Activated T-helper 17 cell treated with anti-CD3 and anti-CD28 coated beads, Interleukin-2, amount 50 U/mL, for 72 hours (primary cell): Measurements from ENCODE around the gene UROD. TPM values are rescaled to one million over a fixed set of nuclear protein-coding genes. Genes with fewer than 3 reads are reported as not detected.

Experiments
- ATAC-seq: fragments of 150-1000 bp; cut with Tn5 transposase; replicated peaks from 2 replicates; pipeline ENCODE4 v1.10.0; 2021; ENCODE audit warnings: mild to moderate bottlenecking, moderate library complexity
- H3K27ac Mint-ChIP-seq: one replicate; pipeline ENCODE4 v1.8.0; 2022; ENCODE audit warnings: mixed read lengths
- H3K27me3 Mint-ChIP-seq: one replicate; pipeline ENCODE4 v1.8.0; 2022; ENCODE audit warnings: mixed read lengths
- H3K36me3 Mint-ChIP-seq: one replicate; pipeline ENCODE4 v1.8.0; 2022; ENCODE audit warnings: low read depth, mild to moderate bottlenecking, mixed read lengths
- H3K4me1 Mint-ChIP-seq: one replicate; pipeline ENCODE4 v1.8.0; 2022; ENCODE audit warnings: mixed read lengths
- H3K4me3 Mint-ChIP-seq: one replicate; pipeline ENCODE4 v1.8.0; 2022; ENCODE audit warnings: mild to moderate bottlenecking, mixed read lengths
- H3K9me3 Mint-ChIP-seq: one replicate; pipeline ENCODE4 v1.8.0; 2022; ENCODE audit warnings: mixed read lengths
- total RNA-seq, 2 donors: library from RNA; stranded (reverse); gene quantifications; one replicate each; pipeline ENCODE4 v1.2.3, GENCODE V29; 2022

Gene UROD
- total RNA-seq, 2 donors from 2014 or later: 81.7 to 134 TPM

GRCh38 chr1:45002650-45003645 lies 9.1 kb upstream of the UROD start:
- no peak for ATAC-seq
- Mint-ChIP-seq H3K27ac (peak overlapping the region; percentile 25), H3K4me3 (no peak overlapping the region), H3K9me3 (no peaks in the 10 kb centered on the region), H3K36me3 (peaks cover 59% of the 10 kb centered on the region), H3K27me3 (no peaks in the 10 kb centered on the region), H3K4me1 (peaks cover 9% of the 10 kb centered on the region)

GRCh38 chr1:45003741-45004140 lies 8.3 kb upstream of the UROD start:
- H3K36me3 Mint-ChIP-seq: peaks cover 67% of the 10 kb centered on the region
- no peak overlapping the region for H3K27ac Mint-ChIP-seq
- no peaks in the 10 kb centered on the region for H3K9me3 Mint-ChIP-seq
- H3K4me1 Mint-ChIP-seq: peaks cover 10% of the 10 kb centered on the region
- no peak for ATAC-seq
- H3K27me3 Mint-ChIP-seq: no peaks in the 10 kb centered on the region
- H3K4me3 Mint-ChIP-seq: no peak overlapping the region

DNA sequence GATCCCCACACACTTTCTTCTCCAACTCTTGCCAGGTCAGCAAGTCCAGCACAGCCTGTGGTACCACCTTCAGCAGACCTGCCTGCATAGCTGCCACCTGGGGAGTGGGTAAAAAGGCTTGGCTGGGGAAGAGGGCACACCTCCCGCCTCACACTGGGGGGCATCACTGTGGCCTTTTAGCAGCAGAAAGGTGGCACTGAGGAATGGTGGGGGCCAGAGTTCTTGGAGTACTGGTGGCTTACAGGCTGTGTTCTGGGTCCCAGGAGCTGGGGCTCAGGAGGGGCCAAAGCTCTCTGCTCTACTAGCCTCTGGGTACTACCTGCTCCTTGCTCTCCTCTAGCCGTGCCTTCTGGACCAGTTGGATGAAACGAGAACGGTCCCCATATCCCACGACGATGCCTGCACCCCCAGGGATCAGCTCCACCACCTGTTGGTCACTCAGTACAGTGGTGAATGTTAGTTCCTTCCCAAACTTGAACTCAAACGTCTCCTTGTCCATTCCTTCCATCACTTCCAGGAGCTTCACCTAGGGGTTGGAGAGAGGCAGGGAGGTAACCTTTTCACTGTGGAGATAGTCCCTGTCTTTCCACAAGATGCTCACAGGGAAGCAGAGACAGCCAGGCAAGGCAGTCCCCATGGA lies 7.7 kb upstream of the UROD start:
- ATAC-seq: no peak
- Mint-ChIP-seq H3K36me3 (peaks cover 74% of the 10 kb centered on the region), H3K27ac (peak overlapping the region; percentile 61), H3K4me1 (peaks cover 16% of the 10 kb centered on the region), H3K27me3 (no peaks in the 10 kb centered on the region), H3K4me3 (no peak overlapping the region), H3K9me3 (no peaks in the 10 kb centered on the region)

DNA sequence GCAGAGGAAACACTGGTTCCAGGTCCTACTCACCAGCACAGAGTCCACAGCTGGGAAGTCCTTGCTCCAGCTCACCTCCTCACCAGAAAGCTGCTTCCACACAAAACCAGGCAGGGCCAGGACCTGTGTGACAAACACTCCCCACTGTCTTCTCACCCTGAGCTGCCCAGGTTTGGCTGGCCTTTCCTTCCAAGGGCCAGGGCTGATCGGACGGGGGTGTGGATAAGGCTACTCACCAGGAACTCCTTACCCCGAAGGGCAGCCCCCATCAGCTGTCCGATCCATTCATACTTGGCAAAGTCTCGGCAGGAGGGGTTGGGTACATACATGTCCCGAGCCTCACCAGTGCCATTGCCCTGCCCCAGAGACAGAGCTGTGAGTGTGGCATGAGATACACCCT lies 6.3 kb upstream of the UROD start:
- peaks cover 75% of the 10 kb centered on the region for H3K36me3 Mint-ChIP-seq
- no peak for ATAC-seq
- H3K27me3 Mint-ChIP-seq: no peaks in the 10 kb centered on the region
- H3K27ac Mint-ChIP-seq: no peak overlapping the region
- peaks cover 19% of the 10 kb centered on the region for H3K4me1 Mint-ChIP-seq
- no peak overlapping the region for H3K4me3 Mint-ChIP-seq
- H3K9me3 Mint-ChIP-seq: no peaks in the 10 kb centered on the region

- Mint-ChIP-seq H3K36me3 (peaks cover 69% of the 10 kb centered on the region), H3K4me1 (peaks cover 24% of the 10 kb centered on the region), H3K9me3 (no peaks in the 10 kb centered on the region), H3K4me3 (no peak overlapping the region), H3K27me3 (no peaks in the 10 kb centered on the region), H3K27ac (peak overlapping the region; percentile 6)
- no peak for ATAC-seq
Measured at GRCh38 chr1:45007311-45007710, 4.7 kb upstream of the UROD start.

- no peaks in the 10 kb centered on the region for H3K27me3 Mint-ChIP-seq
- H3K4me3 Mint-ChIP-seq: no peak overlapping the region
- ATAC-seq: no peak
- H3K27ac Mint-ChIP-seq: peak overlapping the region; percentile 6
- peaks cover 66% of the 10 kb centered on the region for H3K36me3 Mint-ChIP-seq
- H3K9me3 Mint-ChIP-seq: no peaks in the 10 kb centered on the region
- peaks cover 24% of the 10 kb centered on the region for H3K4me1 Mint-ChIP-seq
Measured at GRCh38 chr1:45008076-45008475, 4.0 kb upstream of the UROD start.

GRCh38 chr1:45008516-45008915 lies 3.5 kb upstream of the UROD start:
- Mint-ChIP-seq H3K27ac (no peak overlapping the region), H3K9me3 (no peaks in the 10 kb centered on the region), H3K4me3 (no peak overlapping the region), H3K36me3 (peaks cover 66% of the 10 kb centered on the region), H3K4me1 (peaks cover 24% of the 10 kb centered on the region), H3K27me3 (no peaks in the 10 kb centered on the region)
- no peak for ATAC-seq

DNA sequence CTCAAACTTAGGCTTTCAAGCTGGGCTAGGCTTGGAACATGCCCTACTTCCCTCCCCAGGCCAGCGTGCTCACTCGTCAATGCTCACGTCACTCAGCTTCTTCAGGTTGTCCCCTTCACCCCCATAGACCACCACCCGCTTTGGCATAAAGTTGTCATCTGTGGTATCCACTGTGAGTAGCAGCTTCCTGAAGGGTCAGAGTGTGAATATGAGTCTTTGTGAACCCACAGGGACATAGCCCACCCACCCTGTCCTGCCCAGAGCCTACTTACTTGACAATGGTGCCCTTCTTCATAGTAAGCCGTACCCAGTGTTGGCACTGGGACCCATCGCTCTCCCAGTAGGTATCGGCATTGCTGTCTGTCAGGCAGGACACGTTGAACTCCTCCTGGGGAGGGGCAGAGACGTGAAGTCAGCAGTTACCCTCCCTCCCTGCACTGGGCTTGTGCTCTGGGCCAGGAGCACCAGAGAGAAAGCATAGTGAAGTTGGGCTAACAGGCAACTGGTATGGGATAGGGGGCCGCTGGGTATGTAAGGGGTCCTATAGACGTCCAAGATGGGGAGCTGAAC lies 2.7 kb upstream of the UROD start:
- H3K4me3 Mint-ChIP-seq: peak overlapping the region; percentile 87
- H3K36me3 Mint-ChIP-seq: peaks cover 68% of the 10 kb centered on the region
- H3K27me3 Mint-ChIP-seq: no peaks in the 10 kb centered on the region
- H3K4me1 Mint-ChIP-seq: peaks cover 30% of the 10 kb centered on the region
- H3K9me3 Mint-ChIP-seq: no peaks in the 10 kb centered on the region
- ATAC-seq: no peak
- peak overlapping the region; percentile 76 for H3K27ac Mint-ChIP-seq

- H3K36me3 Mint-ChIP-seq: peaks cover 68% of the 10 kb centered on the region
- peak overlapping the region; percentile 87 for H3K4me3 Mint-ChIP-seq
- no peak for ATAC-seq
- no peaks in the 10 kb centered on the region for H3K27me3 Mint-ChIP-seq
- peaks cover 34% of the 10 kb centered on the region for H3K4me1 Mint-ChIP-seq
- H3K9me3 Mint-ChIP-seq: no peaks in the 10 kb centered on the region
- H3K27ac Mint-ChIP-seq: peak overlapping the region; percentile 76
Measured at GRCh38 chr1:45009956-45010854, 1.8 kb upstream of the UROD start.

GRCh38 chr1:45010855-45011811 lies 921 bp upstream of the UROD start, which contains the start of gene HECTD3:
Gene HECTD3, minus strand, starts transcription at chr1:45011324. Its CDS starts 67 bp downstream, at chr1:45011257.
- H3K4me3 Mint-ChIP-seq: peak within 1 kb of the TSS; percentile 87
- no peaks in the 10 kb centered on the region for H3K27me3 Mint-ChIP-seq
- no peaks in the 10 kb centered on the region for H3K9me3 Mint-ChIP-seq
- peaks cover 34% of the 10 kb centered on the region for H3K4me1 Mint-ChIP-seq
- ATAC-seq: peak; percentile 85
- peak within 1 kb of the TSS; percentile 85 for H3K27ac Mint-ChIP-seq
- peaks cover 59% of the 10 kb centered on the region for H3K36me3 Mint-ChIP-seq

DNA sequence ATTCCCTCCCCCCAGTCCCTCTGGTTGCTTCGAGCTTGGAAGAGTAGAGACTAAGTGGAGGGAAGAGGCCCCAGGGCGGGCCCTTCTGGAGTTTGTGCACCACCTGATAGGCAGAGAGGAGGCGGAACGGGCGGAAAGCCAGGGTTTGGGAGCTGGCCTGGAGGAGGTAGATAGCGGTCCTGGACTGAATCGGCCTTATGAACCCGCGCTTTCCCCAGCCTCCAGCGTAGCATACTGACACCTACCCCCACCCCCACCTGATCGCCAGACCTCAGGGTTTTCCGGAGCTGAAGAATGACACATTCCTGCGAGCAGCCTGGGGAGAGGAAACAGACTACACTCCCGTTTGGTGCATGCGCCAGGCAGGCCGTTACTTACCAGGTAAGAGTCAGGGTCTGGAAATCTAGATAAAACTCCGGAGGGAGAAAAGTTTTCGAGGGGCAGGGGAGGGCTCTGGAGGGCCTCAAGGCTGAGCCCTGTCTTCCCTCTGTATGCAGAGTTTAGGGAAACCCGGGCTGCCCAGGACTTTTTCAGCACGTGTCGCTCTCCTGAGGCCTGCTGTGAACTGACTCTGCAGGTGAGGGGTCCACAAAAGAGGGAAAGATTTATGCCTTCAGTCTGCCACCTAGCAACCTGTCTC lies 705 bp downstream of the UROD start:
- H3K4me3 Mint-ChIP-seq: peak overlapping the region; percentile 87
- H3K9me3 Mint-ChIP-seq: no peaks in the 10 kb centered on the region
- H3K4me1 Mint-ChIP-seq: peaks cover 34% of the 10 kb centered on the region
- ATAC-seq: peak; percentile 21
- no peaks in the 10 kb centered on the region for H3K27me3 Mint-ChIP-seq
- H3K36me3 Mint-ChIP-seq: peaks cover 43% of the 10 kb centered on the region
- peak overlapping the region; percentile 85 for H3K27ac Mint-ChIP-seq

DNA sequence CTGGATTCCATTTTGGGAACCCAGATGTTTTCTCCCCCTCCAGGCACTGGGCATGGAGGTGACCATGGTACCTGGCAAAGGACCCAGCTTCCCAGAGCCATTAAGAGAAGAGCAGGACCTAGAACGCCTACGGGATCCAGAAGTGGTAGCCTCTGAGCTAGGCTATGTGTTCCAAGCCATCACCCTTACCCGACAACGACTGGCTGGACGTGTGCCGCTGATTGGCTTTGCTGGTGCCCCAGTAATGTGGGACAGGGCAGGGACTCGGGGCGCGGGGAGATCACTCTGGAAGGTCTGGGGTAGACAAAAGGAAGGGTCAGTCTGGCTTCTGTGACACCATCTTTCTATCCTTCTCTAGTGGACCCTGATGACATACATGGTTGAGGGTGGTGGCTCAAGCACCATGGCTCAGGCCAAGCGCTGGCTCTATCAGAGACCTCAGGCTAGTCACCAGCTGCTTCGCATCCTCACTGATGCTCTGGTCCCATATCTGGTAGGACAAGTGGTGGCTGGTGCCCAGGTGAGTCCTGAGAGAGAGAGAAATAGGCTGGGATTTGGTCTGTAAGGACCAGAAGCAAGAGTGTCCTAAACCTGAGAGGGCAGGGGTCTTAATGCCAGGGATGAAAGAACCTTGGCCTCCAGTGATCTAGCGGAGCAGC lies 1.6 kb downstream of the UROD start:
- Mint-ChIP-seq H3K36me3 (peaks cover 34% of the 10 kb centered on the region), H3K9me3 (no peaks in the 10 kb centered on the region), H3K4me3 (peak overlapping the region; percentile 87), H3K27me3 (no peaks in the 10 kb centered on the region), H3K27ac (peak overlapping the region; percentile 85), H3K4me1 (peaks cover 34% of the 10 kb centered on the region)
- no peak for ATAC-seq
